Measurements from ENCODE around the gene WFDC2. TPM values are rescaled to one million over a fixed set of nuclear protein-coding genes. Genes with fewer than 3 reads are reported as not detected.

WFDC2 gene
- polyA plus RNA-seq, 3 donors = 123 to 249 (median 182) TPM

- DNase-seq (ENCODE audit: extremely low read depth in 1 of 11, low read depth in 9 of 11, low spot score in 4 of 11) = no peak
Observed at GRCh38 chr20:45509091-45509490, 39.5 kb downstream of the WFDC2 start.

DNA sequence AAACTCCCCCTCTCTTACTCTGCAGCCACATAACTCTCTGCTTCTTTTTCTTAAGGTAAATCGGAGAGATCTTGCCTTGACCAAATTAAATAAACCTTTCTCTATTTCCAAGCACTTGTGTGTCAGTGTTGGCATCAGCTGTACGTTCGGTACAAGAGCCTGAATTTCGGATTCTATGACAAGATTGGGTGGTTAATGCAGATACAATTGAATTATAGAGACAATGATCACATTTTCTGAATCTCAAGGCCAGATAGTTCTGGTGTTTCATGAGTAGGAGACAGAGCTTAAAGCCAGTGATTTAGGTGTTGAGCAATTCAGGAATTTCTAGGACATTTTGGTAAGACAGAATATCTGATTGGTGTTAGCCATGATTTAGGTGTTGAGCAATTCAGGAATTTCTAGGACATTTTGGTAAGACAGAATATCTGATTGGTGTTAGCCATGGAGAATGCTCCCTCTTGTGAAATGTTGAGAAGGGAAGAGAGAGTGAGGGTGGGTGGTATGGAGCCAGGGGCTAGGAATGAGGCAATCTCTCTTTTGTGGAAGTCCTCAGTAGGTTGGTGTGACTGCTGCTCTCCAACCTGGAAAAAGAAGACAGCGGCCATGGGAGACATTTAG, 40.8 kb downstream of the WFDC2 start:
- DNase-seq (ENCODE audit: extremely low read depth in 1 of 11, low read depth in 9 of 11, low spot score in 4 of 11) = no peak

DNA sequence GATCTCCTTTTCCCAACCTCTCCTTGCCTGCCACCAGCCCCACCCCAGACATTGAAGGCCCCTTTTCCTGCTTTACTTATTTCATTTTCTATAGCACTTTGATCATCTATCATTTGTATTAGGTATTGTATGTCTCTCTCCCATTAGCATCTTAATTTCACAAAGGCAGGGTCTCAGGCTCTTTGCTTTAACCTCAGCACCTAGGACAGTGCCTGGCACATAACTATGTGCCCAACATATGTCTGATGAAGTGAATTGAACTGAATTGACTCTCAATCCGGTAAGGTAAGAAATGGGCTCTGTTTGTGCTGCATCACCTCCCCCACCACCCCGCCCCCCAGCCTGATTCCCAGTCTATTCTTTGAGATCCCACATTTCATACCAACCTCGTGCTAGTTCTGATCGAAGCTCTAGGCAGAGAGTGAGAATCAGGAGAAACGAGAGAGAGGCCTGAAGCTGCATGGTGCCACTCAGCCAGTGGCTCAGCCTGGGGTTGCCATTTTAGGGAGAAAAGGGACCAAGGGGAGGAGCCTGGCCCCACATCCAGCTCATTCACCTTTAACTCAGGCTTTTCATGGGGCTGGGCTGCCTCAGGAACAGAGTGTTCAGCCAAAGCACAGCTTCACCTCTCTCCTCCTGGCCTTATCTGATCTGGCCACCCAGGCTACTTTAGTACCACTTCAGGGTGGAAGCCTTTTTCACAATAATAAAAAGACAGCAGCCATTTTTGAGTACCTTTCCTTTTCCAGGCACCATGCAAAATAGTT, 45.8 kb downstream of the WFDC2 start, which contains the start of gene SPINT3:
Gene SPINT3 (minus strand): TSS at position 476 of the 767 bp plus-strand sequence. CDS start 14 bp downstream, at position 462.
- no peak for DNase-seq (ENCODE audit: extremely low read depth in 1 of 11, low read depth in 9 of 11, low spot score in 4 of 11)

DNA sequence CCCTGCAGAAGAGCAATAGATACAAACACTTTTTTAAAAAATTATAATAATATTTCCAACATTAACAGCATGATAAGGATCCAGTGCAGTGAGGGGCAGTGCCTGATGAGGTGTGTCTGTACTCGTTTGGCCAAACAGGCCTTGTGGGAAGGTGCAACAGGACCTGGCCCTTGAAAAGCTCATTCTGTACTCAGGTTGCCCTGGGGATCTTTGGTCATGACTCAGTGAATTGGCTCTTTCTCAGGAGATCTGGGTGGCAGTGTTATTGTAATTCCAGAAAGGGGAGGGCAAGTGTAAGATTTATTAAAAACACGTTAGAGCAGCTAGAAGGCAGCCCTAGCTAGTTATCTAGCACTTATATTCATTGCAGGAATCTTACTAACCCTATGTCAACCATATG, 48.7 kb downstream of the WFDC2 start:
- peak in 3 of 11 donors; percentile 15 to 33 (median 15) for DNase-seq (ENCODE audit: extremely low read depth in 1 of 11, low read depth in 9 of 11, low spot score in 4 of 11)

GRCh38 chr20:45523821-45524220, 54.3 kb downstream of the WFDC2 start:
- no peak for DNase-seq (ENCODE audit: extremely low read depth in 1 of 11, low read depth in 9 of 11, low spot score in 4 of 11)

DNA sequence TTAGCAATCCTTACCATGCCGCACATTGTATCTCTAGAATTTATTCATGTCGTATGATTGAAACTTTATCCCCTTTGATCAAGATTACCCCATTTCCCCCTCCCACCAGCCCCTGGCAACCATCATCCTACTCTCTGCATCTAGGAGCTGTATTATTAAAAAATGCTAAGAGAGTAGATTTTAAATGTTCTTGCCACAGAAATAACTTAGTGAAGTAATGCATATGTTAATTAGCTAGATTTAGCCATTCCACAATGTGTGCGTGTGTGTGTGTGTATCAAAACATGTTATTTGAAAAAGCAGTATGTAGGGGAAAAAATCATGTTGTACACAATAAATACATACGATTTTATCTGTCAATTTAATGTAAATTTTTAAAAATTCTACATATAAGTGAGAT, 57.7 kb downstream of the WFDC2 start:
- no peak for DNase-seq (ENCODE audit: extremely low read depth in 1 of 11, low read depth in 9 of 11, low spot score in 4 of 11)

Other genes starting within 250 kb of the WFDC2 start
- gene SEMG2, start 248.4 kb upstream of the WFDC2 start, polyA plus RNA-seq (ENCODE audit: insufficient read length in 3 of 3) = under 1 TPM in 1 of 3 donors, not detected in 2; 0.17 TPM
- gene SLPI, start 215.2 kb upstream of the WFDC2 start, polyA plus RNA-seq (ENCODE audit: insufficient read length in 3 of 3) = 1 to 10 TPM in 1 of 3 donors, under 1 TPM in 1, not detected in 1; 0.34 to 1.3 TPM
- gene RBPJL, start 162.9 kb upstream of the WFDC2 start, polyA plus RNA-seq (ENCODE audit: insufficient read length in 3 of 3) = under 1 TPM in 1 of 3 donors, not detected in 2; 0.20 TPM
- gene MATN4, start 161.5 kb upstream of the WFDC2 start, polyA plus RNA-seq (ENCODE audit: insufficient read length in 3 of 3) = under 1 TPM; 0.17 to 0.55 (median 0.41) TPM
- gene SDC4, start 121.3 kb upstream of the WFDC2 start, polyA plus RNA-seq (ENCODE audit: insufficient read length in 3 of 3) = 100 to 1,000 TPM; 130 to 177 (median 159) TPM
- gene SYS1, start 106.6 kb upstream of the WFDC2 start, polyA plus RNA-seq (ENCODE audit: insufficient read length in 3 of 3) = 10 to 100 TPM; 32.5 to 34.1 (median 33.7) TPM
- 1 to 10 TPM; 1.0 to 1.6 (median 1.2) TPM for gene TP53TG5, start 91.4 kb upstream of the WFDC2 start, polyA plus RNA-seq (ENCODE audit: insufficient read length in 3 of 3)
- 10 to 100 TPM; 22.2 to 24.7 (median 24.3) TPM for gene DBNDD2, start 61.5 kb upstream of the WFDC2 start, polyA plus RNA-seq (ENCODE audit: insufficient read length in 3 of 3)
- gene PIGT, start 53.6 kb upstream of the WFDC2 start, polyA plus RNA-seq (ENCODE audit: insufficient read length in 3 of 3) = 10 to 100 TPM; 74.4 to 98.7 (median 91.9) TPM
- not detected for gene SPINT3, start 45.9 kb downstream of the WFDC2 start, polyA plus RNA-seq (ENCODE audit: insufficient read length in 3 of 3)
- gene WFDC6, start 69.7 kb downstream of the WFDC2 start, polyA plus RNA-seq (ENCODE audit: insufficient read length in 3 of 3) = under 1 TPM in 1 of 3 donors, not detected in 2; 0.30 TPM
- under 1 TPM; 0.16 to 0.39 (median 0.20) TPM for gene EPPIN, start 77.6 kb downstream of the WFDC2 start, polyA plus RNA-seq (ENCODE audit: insufficient read length in 3 of 3)
- gene WFDC8, start 109.5 kb downstream of the WFDC2 start, polyA plus RNA-seq (ENCODE audit: insufficient read length in 3 of 3) = under 1 TPM in 1 of 3 donors, not detected in 2; 0.36 TPM
- not detected for gene WFDC10A, start 160.0 kb downstream of the WFDC2 start, polyA plus RNA-seq (ENCODE audit: insufficient read length in 3 of 3)
- gene WFDC9, start 161.5 kb downstream of the WFDC2 start, polyA plus RNA-seq (ENCODE audit: insufficient read length in 3 of 3) = not detected
- not detected for gene WFDC11, start 200.5 kb downstream of the WFDC2 start, polyA plus RNA-seq (ENCODE audit: insufficient read length in 3 of 3)
- under 1 TPM in 1 of 3 donors, not detected in 2; 0.07 TPM for gene WFDC13, start 232.3 kb downstream of the WFDC2 start, polyA plus RNA-seq (ENCODE audit: insufficient read length in 3 of 3)
- not detected for gene WFDC10B, start 235.3 kb downstream of the WFDC2 start, polyA plus RNA-seq (ENCODE audit: insufficient read length in 3 of 3)

Measured in renal cortex interstitium (tissue), 11 donors.